ENCODE results near the gene HAVCR1.
"Not testable (repeated sequence)": the region's sequence is repeated elsewhere in the genome, so short reads cannot be mapped to it uniquely, and the experiment has no call there.

HAVCR1 gene

GRCh38 chr5:157033071-157033583 lies 25.8 kb downstream of the HAVCR1 start:
- no peak for DNase-seq
- Mint-ChIP-seq H3K36me3 (ENCODE audit: low read depth) (no peaks in the 10 kb centered on the region), H3K4me1 (peaks cover 20% of the 10 kb centered on the region), H3K27me3 (ENCODE audit: low read depth, poor library complexity) (peaks cover 8% of the 10 kb centered on the region), H3K9me3 (no peaks in the 10 kb centered on the region), H3K4me3 (no peak overlapping the region), H3K27ac (no peak overlapping the region)
- TF ChIP-seq CTCF (IDR thresholded peaks at IDR 0.05): no peak

- Mint-ChIP-seq H3K36me3 (ENCODE audit: low read depth) (no peaks in the 10 kb centered on the region), H3K4me3 (no peak overlapping the region), H3K4me1 (peaks cover 20% of the 10 kb centered on the region), H3K27me3 (ENCODE audit: low read depth, poor library complexity) (peaks cover 8% of the 10 kb centered on the region), H3K27ac (no peak overlapping the region), H3K9me3 (no peaks in the 10 kb centered on the region)
- TF ChIP-seq CTCF (IDR thresholded peaks at IDR 0.05): no peak
- no peak for DNase-seq
Measured at GRCh38 chr5:157030692-157031091, 28.2 kb downstream of the HAVCR1 start.

GRCh38 chr5:157029457-157029856 lies 29.5 kb downstream of the HAVCR1 start:
- no peak overlapping the region for H3K4me3 Mint-ChIP-seq
- H3K4me1 Mint-ChIP-seq: peaks cover 9% of the 10 kb centered on the region
- DNase-seq: no peak
- H3K27ac Mint-ChIP-seq: no peak overlapping the region
- H3K9me3 Mint-ChIP-seq: no peaks in the 10 kb centered on the region
- TF ChIP-seq CTCF (IDR thresholded peaks at IDR 0.05): no peak
- no peaks in the 10 kb centered on the region for H3K36me3 Mint-ChIP-seq (ENCODE audit: low read depth)
- H3K27me3 Mint-ChIP-seq (ENCODE audit: low read depth, poor library complexity): peaks cover 17% of the 10 kb centered on the region

- H3K4me1 Mint-ChIP-seq; H3K36me3 Mint-ChIP-seq (ENCODE audit: low read depth); H3K27ac Mint-ChIP-seq; DNase-seq; H3K9me3 Mint-ChIP-seq; H3K4me3 Mint-ChIP-seq: not testable (repeated sequence)
- peaks cover 20% of the 10 kb centered on the region for H3K27me3 Mint-ChIP-seq (ENCODE audit: low read depth, poor library complexity)
Measured at GRCh38 chr5:157027663-157028062, 31.3 kb downstream of the HAVCR1 start.

- no peak overlapping the region for H3K4me3 Mint-ChIP-seq
- H3K4me1 Mint-ChIP-seq: no peaks in the 10 kb centered on the region
- DNase-seq: no peak
- H3K27me3 Mint-ChIP-seq (ENCODE audit: low read depth, poor library complexity): peaks cover 20% of the 10 kb centered on the region
- no peak overlapping the region for H3K27ac Mint-ChIP-seq
- H3K9me3 Mint-ChIP-seq: no peaks in the 10 kb centered on the region
- no peaks in the 10 kb centered on the region for H3K36me3 Mint-ChIP-seq (ENCODE audit: low read depth)
- peak; percentile 63 for TF ChIP-seq CTCF (IDR thresholded peaks at IDR 0.05)
Measured at GRCh38 chr5:157026789-157027424, 32.0 kb downstream of the HAVCR1 start.

GRCh38 chr5:157025093-157025698 lies 33.7 kb downstream of the HAVCR1 start:
- no peaks in the 10 kb centered on the region for H3K9me3 Mint-ChIP-seq
- peaks cover 18% of the 10 kb centered on the region for H3K27me3 Mint-ChIP-seq (ENCODE audit: low read depth, poor library complexity)
- DNase-seq: no peak
- H3K4me1 Mint-ChIP-seq: no peaks in the 10 kb centered on the region
- no peak overlapping the region for H3K4me3 Mint-ChIP-seq
- peak overlapping the region; percentile 5 for H3K27ac Mint-ChIP-seq
- no peaks in the 10 kb centered on the region for H3K36me3 Mint-ChIP-seq (ENCODE audit: low read depth)
- no peak for TF ChIP-seq CTCF (IDR thresholded peaks at IDR 0.05)

Measured in nephron progenitor cell (in vitro differentiated cells).